HCT116 (cell line): Measurements from ENCODE around the gene ICAM1. TPM values are rescaled to one million over a fixed set of nuclear protein-coding genes. Genes with fewer than 3 reads are reported as not detected.

Experiments
- ATAC-seq: fragments of 200-7000 bp; cut with Tn5 transposase; 2 replicates; pipeline ENCODE4 v1.9.1; 2020; ENCODE audit warnings: mild to moderate bottlenecking, moderate library complexity
- BruUV-seq: library from RNA; stranded (reverse); fragments of 400-500 nt; replicated peaks from 2 replicates; lab custom pipeline; 2021; lab: Mats Ljungman, UMichigan
- CTCF ChIA-PET: fragments of 300-600 bp; sonication (Branson Sonifier 250); formaldehyde crosslinking; loops from one replicate; lab custom pipeline; 2021; ENCODE audit warnings: antibody characterized with exemption; lab: Charles Lee
- POLR2A ChIA-PET: fragments of 300-600, 350-600 bp; sonication (Branson Sonifier 250); formaldehyde crosslinking; loops from one replicate; lab custom pipeline; 2021; ENCODE audit warnings: antibody characterized with exemption; lab: Charles Lee
- RAD21 ChIA-PET, 2 experiments: fragments of 300-600 bp; sonication (Branson Sonifier 250); formaldehyde crosslinking; loops; one replicate each; lab custom pipeline; 2023; ENCODE audit warnings: low total read pairs in 2 of 2; ENCODE audit not compliant: uncharacterized antibody in 2 of 2, unreplicated experiment in 2 of 2, low non-redundant PET in 1 of 2; lab: Charles Lee
- DNase-seq: peaks from one replicate; pipeline ENCODE4 v3.0.0-alpha.2; 2010; ENCODE audit warnings: low read depth, low spot score
- H2AFZ ChIP-seq: fragments of 200-600 bp; shearing (Covaris generic), sonication (generic); 2 replicates; pipeline ENCODE4 v1.6.1; 2017; ENCODE audit warnings: low read depth, mixed run types, mixed read lengths, antibody characterized with exemption, low read length; ENCODE audit not compliant: poor library complexity, severe bottlenecking
- H3K27ac ChIP-seq: 2 replicates; pipeline ENCODE4 v1.5.1; 2012; ENCODE audit warnings: low read depth, low read length
- H3K27me3 ChIP-seq: fragments of 200-600 bp; sonication (generic); 2 replicates; pipeline ENCODE4 v1.6.1; 2016; ENCODE audit warnings: mixed run types, low read length, mixed read lengths; ENCODE audit not compliant: insufficient read depth
- H3K36me3 ChIP-seq, 2 experiments: fragments of 200-500 bp in 1 of 2; fragments of 200-600 bp in 1 of 2; sonication (Bioruptor generic) in 1 of 2; sonication (generic) in 1 of 2; 2 replicates each; pipeline versions ENCODE4 v1.5.1 to v1.6.1; 2014 to 2016; ENCODE audit warnings: low read length in 2 of 2, inconsistent platforms in 1 of 2, mixed read lengths in 1 of 2, mixed run types in 1 of 2; ENCODE audit not compliant: insufficient read depth in 2 of 2, control insufficient read depth in 1 of 2
- H3K4me1 ChIP-seq, 2 experiments: fragments of 200-600 bp in 1 of 2; sonication (generic) in 1 of 2; 2 replicates each; pipeline versions ENCODE4 v1.5.1 to v1.6.1; 2012 to 2017; ENCODE audit warnings: low read length in 2 of 2, inconsistent platforms in 1 of 2, mild to moderate bottlenecking in 1 of 2, mixed read lengths in 1 of 2, mixed run types in 1 of 2, moderate library complexity in 1 of 2; ENCODE audit not compliant: insufficient read depth in 2 of 2, control insufficient read depth in 1 of 2
- H3K4me2 ChIP-seq: fragments of 200-600 bp; sonication (generic); 2 replicates; pipeline ENCODE4 v1.6.1; 2017; ENCODE audit warnings: mixed run types, low read length, mixed read lengths
- H3K4me3 ChIP-seq, 2 experiments: fragments of 200-600 bp in 1 of 2; sonication (generic) in 1 of 2; replicated peaks in 1 of 2; 2 replicates each; pipeline ENCODE4 v1.5.1; 2011 to 2016; ENCODE audit warnings: low read length in 2 of 2, control low read depth in 1 of 2, low read depth in 1 of 2, mild to moderate bottlenecking in 1 of 2, mixed read lengths in 1 of 2, mixed run types in 1 of 2
- H3K79me2 ChIP-seq: fragments of 200-600 bp; sonication (generic); 2 replicates; pipeline ENCODE4 v1.6.1; 2017; ENCODE audit warnings: mild to moderate bottlenecking, mixed run types, low read length, moderate library complexity, mixed read lengths; ENCODE audit not compliant: insufficient read depth
- H3K9ac ChIP-seq: fragments of 200-600 bp; sonication (generic); 2 replicates; pipeline ENCODE4 v1.6.1; 2016; ENCODE audit warnings: low read length, mixed read lengths
- H3K9me2 ChIP-seq: fragments of 200-600 bp; sonication (generic), shearing (Covaris generic); 2 replicates; pipeline ENCODE4 v1.6.1; 2017; ENCODE audit warnings: mixed run types, mild to moderate bottlenecking, moderate library complexity; ENCODE audit not compliant: insufficient read depth
- H3K9me3 ChIP-seq, 2 experiments: fragments of 200-500 bp in 1 of 2; fragments of 200-600 bp in 1 of 2; sonication (Bioruptor generic) in 1 of 2; sonication (generic) in 1 of 2; 2 replicates each; pipeline ENCODE4 v1.6.1; 2014 to 2017; ENCODE audit warnings: low read length in 2 of 2, mixed read lengths in 2 of 2, inconsistent platforms in 1 of 2, low read depth in 1 of 2, mild to moderate bottlenecking in 1 of 2, mixed run types in 1 of 2, moderate library complexity in 1 of 2; ENCODE audit not compliant: control insufficient read depth in 1 of 2, insufficient read depth in 1 of 2
- H4K20me1 ChIP-seq: fragments of 200-600 bp; sonication (generic), shearing (Covaris generic); 2 replicates; pipeline ENCODE4 v1.6.1; 2017; ENCODE audit warnings: mixed run types, mild to moderate bottlenecking, moderate library complexity; ENCODE audit not compliant: insufficient read depth
- ATF3 ChIP-seq: IDR thresholded peaks from 2 replicates; pipeline ENCODE4 v1.6.1; 2012
- CBX3 ChIP-seq: IDR thresholded peaks from 2 replicates; pipeline ENCODE4 v1.6.1; 2012; ENCODE audit warnings: low read depth
- EGR1 ChIP-seq: IDR thresholded peaks from 2 replicates; pipeline ENCODE4 v1.6.1; 2012; ENCODE audit warnings: low read depth
- ELF1 ChIP-seq: IDR thresholded peaks from 2 replicates; pipeline ENCODE4 v1.6.1; 2012; ENCODE audit warnings: low read depth, borderline replicate concordance
- EZH2 ChIP-seq: fragments of 200-600 bp; sonication (generic); IDR thresholded peaks from 2 replicates; pipeline ENCODE4 v1.6.1; 2017; ENCODE audit warnings: antibody characterized with exemption, mixed run types
- JUND ChIP-seq: IDR thresholded peaks from 2 replicates; pipeline ENCODE4 v1.6.1; 2012
- MAX ChIP-seq: IDR thresholded peaks from 2 replicates; pipeline ENCODE4 v1.6.1; 2012
- POLR2A ChIP-seq: IDR thresholded peaks from 2 replicates; pipeline ENCODE4 v1.7.0; 2011; ENCODE audit warnings: borderline replicate concordance; ENCODE audit not compliant: insufficient read depth, insufficient read length; ENCODE audit errors: extremely low read depth
- POLR2AphosphoS5 ChIP-seq: IDR thresholded peaks from 2 replicates; pipeline ENCODE4 v1.6.1; 2011; ENCODE audit warnings: mild to moderate bottlenecking, low read depth, low read length, moderate library complexity
- RAD21 ChIP-seq: IDR thresholded peaks from 2 replicates; pipeline ENCODE4 v1.6.1; 2012; ENCODE audit warnings: low read depth, mild to moderate bottlenecking
- REST ChIP-seq: IDR thresholded peaks from 2 replicates; pipeline ENCODE4 v1.6.1; 2012; ENCODE audit warnings: low read depth
- SIN3A ChIP-seq: IDR thresholded peaks from 2 replicates; pipeline ENCODE4 v1.6.1; 2012; ENCODE audit warnings: low read depth
- SP1 ChIP-seq: IDR thresholded peaks from 2 replicates; pipeline ENCODE4 v1.6.1; 2012; ENCODE audit warnings: low read depth
- SRF ChIP-seq: IDR thresholded peaks from 2 replicates; pipeline ENCODE4 v1.6.1; 2012; ENCODE audit warnings: low read depth
- TCF7L2 ChIP-seq: IDR thresholded peaks from 2 replicates; pipeline ENCODE4 v1.7.0; 2011; ENCODE audit warnings: borderline replicate concordance, inconsistent platforms; ENCODE audit not compliant: insufficient read depth, insufficient read length; ENCODE audit errors: extremely low read depth
- YY1 ChIP-seq: IDR thresholded peaks from 2 replicates; pipeline ENCODE4 v1.6.1; 2011; ENCODE audit warnings: low read length, low read depth, moderate library complexity, mild to moderate bottlenecking; ENCODE audit not compliant: insufficient replicate concordance; ENCODE audit errors: extremely low read depth
- ZBTB33 ChIP-seq: IDR thresholded peaks from 2 replicates; pipeline ENCODE4 v1.6.1; 2011; ENCODE audit warnings: mild to moderate bottlenecking, low read length, moderate library complexity; ENCODE audit not compliant: insufficient replicate concordance; ENCODE audit errors: extremely low read depth
- ZFX ChIP-seq: fragments of 450-650 bp; IDR thresholded peaks from 2 replicates; pipeline ENCODE4 v1.6.1; 2017
- intact Hi-C: fragments of 100-400 bp; cut with micrococcal nuclease; formaldehyde crosslinking; loops from 2 replicates; pipeline ENCODE4 v1.10.0; 2022
- total RNA-seq: library from RNA; stranded (reverse); gene quantifications from one replicate; pipeline ENCODE4 v1.2.1, GENCODE V29; 2021; ENCODE audit not compliant: unreplicated experiment

The ICAM1 gene
- total RNA-seq, 1 experiment from 2014 or later = 5.0 TPM

DNA sequence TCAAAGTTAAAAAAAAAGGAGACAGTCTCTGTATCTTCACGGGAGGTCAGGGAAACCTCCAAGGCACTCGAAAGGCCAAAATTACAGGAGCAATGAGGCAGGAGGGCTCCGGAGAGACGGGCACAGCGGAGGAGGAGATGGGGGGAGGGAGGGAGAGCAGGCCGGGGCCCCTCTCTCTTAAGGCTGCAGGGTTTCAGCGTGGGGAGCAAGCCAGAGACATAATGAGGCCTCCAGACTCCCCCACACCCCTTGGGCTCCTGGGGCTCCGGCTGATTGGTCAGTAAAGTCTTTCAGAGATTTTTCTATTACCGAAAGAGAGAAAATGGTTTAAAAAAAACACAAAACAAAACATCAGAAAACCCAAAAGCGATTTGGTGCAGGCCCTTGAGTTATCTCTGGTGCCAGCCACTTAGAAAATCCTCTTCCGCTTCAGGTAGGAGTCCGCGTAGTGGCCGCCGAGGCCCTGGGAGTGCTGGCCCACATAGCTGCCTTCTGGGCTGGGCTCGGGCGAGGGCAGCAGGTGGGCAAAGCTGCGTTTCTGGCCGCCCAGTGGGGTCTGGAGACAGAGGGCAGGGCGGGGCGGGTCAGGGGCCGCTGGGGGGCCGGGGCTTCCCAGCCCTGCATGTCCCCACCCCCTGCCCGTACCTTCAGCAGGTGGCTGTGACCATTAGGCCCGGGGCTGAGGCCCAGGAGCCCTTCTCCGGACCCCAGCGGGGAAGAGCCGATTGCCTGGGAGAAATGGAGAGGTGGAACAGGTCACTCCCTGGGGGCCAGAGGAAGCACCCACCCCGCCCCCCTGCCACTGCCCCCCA, 46.3 kb downstream of the ICAM1 start (continued):
- TF ChIP-seq EZH2 = no peak
- TF ChIP-seq POLR2A = no peak
- no peak for TF ChIP-seq RAD21
- TF ChIP-seq YY1 = no peak
- TF ChIP-seq SRF = no peak
- TF ChIP-seq SP1 = no peak
- TF ChIP-seq JUND = no peak
- TF ChIP-seq ZBTB33 = no peak
- no peak for TF ChIP-seq SIN3A
- no peak for TF ChIP-seq MAX
- no peak for TF ChIP-seq CBX3
- TF ChIP-seq ELF1 = no peak

DNA sequence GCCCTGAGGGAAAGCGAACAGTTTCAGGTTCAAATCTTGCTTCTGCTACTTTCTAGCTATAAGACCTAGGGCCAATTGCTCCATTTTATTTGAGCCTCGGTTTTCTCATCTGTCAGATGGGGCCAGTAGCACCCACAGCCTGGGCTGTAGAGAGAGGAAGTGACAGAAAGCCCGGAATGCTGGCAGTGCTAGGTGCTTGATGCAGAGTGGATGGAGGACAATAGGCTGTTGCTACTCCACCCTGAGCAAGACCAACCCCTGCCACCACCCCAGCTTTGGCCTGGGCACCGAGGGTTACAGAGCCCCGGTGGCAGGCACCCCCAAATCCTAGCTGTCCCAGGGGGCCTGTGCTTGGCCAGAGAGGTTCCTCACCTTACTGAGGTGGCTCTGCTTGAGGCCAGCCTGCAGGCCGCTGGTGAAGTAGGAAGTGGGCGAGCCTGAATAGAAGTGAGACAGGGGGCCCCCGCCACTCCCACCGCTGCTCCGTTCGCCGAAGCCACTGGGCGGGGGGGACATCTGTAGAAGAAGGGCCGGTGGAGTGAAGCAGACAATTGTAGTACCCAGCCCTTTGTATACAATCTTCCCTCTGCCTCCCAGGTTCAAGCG, 47.0 kb downstream of the ICAM1 start:
- Histone ChIP-seq H3K27ac (no peak overlapping the region), H3K4me1 (peaks cover 4 to 21% of the 10 kb centered on the region in 2 experiments; a peak in 3 of 4 replicates), H3K4me2 (no peak overlapping the region), H3K4me3 (no peak overlapping the region), H4K20me1 (no peaks in the 10 kb centered on the region), H3K79me2 (0 out of 2 replicates have a peak, but pooled peaks cover 4% of the 10 kb centered on the region), H3K27me3 (no peaks in the 10 kb centered on the region), H3K9ac (no peak overlapping the region), H3K9me2 (no peaks in the 10 kb centered on the region), H3K36me3 (peaks cover 12 to 24% of the 10 kb centered on the region in 2 experiments; a peak in 3 of 4 replicates), H3K9me3 (no peaks in the 10 kb centered on the region), H2AFZ (no peak overlapping the region)
- POLR2A ChIA-PET = interaction anchor here (1.2 kb wide), 1 partner anchor 29 kb away, joined by 3 read pairs; no protein-coding TSS in a partner anchor
- intact Hi-C loops = no loop called here
- DNase-seq = no peak
- no TSS peak for BruUV-seq
- no peak for ATAC-seq
- RAD21 ChIA-PET = no interaction called here
- CTCF ChIA-PET = no interaction called here
- no peak for TF ChIP-seq SP1
- TF ChIP-seq SIN3A = no peak
- TF ChIP-seq MAX = no peak
- no peak for TF ChIP-seq ATF3
- TF ChIP-seq SRF = no peak
- no peak for TF ChIP-seq YY1
- no peak for TF ChIP-seq EGR1
- TF ChIP-seq POLR2AphosphoS5 = no peak
- TF ChIP-seq TCF7L2 = no peak
- TF ChIP-seq REST = no peak
- TF ChIP-seq RAD21 = no peak
- no peak for TF ChIP-seq ZFX
- no peak for TF ChIP-seq EZH2
